IPS-NIHi7 (cell line): ENCODE results near the gene NT5DC1.
A peak's percentile ranks its signal among the peaks of the same experiment; 100 is the strongest.

ENCODE experiments used
- DNase-seq: peaks from one replicate; pipeline ENCODE4 v3.0.0; 2012; ENCODE audit warnings: mixed read lengths; ENCODE audit errors: extremely low spot score

Gene NT5DC1

GRCh38 chr6:116100419-116101301 lies at the start of gene NT5DC1:
NT5DC1 (plus strand) TSS chr6:116100853; CDS start chr6:116100931, 78 bp downstream.
- peak; percentile 96 for DNase-seq

GRCh38 chr6:116051244-116051643 lies 49.4 kb upstream of the NT5DC1 start:
- no peak for DNase-seq

- DNase-seq = no peak
Measured at GRCh38 chr6:116055513-116055912, 45.1 kb upstream of the NT5DC1 start.

DNA sequence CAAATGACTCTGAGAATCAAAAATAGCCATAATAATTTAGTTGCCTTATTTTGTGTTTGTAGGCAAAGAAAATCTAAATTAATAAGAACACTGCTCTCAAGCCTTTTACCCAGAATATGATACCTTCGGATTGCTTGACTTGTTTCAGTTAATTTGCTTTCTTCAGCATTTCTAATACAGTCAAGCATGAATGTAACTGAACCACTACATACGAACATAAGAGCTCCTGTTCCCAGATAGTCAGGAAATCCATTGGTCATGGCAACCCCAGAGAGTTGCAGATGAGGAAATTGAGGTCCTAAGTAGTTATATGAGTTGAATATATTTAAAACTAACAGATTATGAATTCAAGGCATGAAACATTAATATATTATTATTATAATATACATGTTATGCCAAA lies 42.9 kb upstream of the NT5DC1 start:
- no peak for DNase-seq

GRCh38 chr6:116059713-116060571 lies 40.7 kb upstream of the NT5DC1 start:
- no peak for DNase-seq

DNA sequence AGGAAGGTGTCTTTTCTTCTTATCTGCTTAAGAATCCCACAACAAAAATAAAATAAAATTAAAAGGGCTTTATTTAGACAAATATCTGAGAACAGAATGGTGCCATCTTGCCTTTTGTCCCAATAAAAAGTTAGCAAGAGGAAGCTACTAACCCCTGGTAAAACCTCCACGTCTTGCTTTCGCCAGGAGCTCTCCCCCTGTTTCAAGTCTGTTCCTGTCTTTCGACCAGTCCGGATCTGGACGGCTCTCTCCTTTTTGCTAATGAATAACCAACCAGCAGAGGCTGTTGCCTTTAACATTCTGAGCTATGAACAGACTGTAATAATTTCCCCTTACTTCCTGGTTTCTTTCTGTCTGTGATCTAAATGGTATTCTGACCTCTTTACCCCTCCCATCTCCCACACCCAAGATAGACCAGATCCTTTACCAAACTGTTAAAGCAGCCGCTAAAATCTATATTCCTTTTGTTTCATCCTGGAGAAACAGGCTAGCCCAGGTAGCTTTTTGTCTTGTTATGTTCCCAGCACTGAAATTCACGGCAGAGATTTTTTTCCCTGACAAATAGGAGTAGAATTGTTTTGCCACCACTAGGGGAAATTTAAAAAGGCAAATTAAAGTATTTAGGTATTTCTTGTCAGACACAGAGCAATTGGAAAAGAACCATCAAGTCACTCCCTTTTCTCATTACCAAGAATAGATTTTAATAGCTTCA lies 39.9 kb upstream of the NT5DC1 start, which contains the start of gene FRK:
Gene FRK, minus strand, starts transcription at position 320 of the 712 bp plus-strand sequence. CDS start 580 bp downstream, outside the sequence.
- DNase-seq = no peak

DNA sequence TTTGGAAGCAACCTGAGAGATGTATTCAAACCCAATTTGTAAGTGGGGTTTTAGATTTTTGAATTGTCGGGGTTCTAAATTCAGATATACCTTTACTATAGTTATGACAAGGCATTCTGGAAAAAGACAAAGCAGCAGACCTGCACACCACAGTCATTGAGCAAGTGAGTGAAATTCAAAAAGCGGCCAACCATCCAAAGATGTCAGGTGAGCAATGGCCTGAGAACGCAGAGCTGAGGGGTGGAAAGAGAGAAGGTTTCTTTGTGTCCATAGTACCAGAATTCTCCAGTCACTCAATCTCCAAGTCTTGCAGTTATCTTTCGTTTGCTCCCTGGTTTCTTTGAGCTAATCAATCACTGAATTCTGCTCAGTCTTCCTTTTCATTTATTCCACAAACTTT lies 38.2 kb upstream of the NT5DC1 start:
- DNase-seq = no peak

- DNase-seq = no peak
Measured at GRCh38 chr6:116064666-116065065, 36.0 kb upstream of the NT5DC1 start.

- no peak for DNase-seq
Measured at GRCh38 chr6:116066789-116067188, 33.9 kb upstream of the NT5DC1 start.

DNA sequence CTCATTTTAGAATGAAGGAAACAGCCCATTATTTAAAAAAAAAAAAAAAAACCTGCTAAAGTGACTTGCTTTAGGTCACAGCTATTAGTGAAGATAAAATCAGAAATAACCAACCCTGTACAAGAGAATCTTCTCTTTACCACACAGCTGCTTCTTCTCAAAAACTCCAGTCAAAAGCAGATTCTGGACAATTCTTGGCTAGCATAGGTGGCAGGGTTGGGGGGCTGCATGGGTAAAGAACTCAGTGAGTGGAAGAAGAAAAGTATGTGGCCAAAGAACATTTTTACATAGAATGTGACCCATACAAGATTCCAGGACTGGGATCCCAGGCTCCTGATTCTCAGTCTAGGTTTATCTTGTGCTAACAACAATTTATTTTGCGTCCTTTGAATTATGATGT lies 30.6 kb upstream of the NT5DC1 start:
- DNase-seq = no peak

DNA sequence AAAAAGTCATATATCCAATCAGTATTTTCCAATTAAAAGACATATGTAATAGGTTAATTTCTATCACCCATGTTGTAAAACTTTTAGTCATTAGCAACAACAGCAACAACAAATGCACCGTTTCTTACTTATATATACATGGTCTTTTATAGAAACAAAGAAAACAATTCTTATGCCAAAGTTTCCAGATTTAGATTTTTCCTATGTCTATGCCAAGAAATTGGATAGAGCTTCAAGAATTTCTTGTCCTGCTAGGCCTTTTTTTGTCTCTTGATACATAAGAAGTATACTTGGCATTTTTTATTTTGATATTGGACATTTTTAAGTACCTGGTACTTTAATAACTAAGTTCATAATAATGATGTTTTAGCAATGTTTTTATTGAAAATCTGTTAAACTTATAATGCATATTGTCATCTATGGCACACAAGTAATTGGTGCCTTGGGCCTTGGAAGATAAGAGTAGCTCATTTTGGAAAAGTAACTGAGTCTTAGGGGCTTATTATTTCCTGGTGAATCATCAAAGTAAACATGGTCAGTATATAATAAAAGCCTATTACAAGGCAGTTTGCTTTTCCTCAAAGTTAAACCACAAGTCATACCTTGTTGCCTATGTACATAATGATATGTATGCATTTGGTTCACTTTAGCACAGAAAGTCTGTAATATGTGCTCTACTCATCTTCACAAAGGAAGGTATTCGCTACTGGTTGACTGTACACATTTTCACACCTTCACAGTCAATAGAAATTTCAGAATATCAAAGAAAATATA lies 29.9 kb upstream of the NT5DC1 start:
- no peak for DNase-seq

GRCh38 chr6:116072368-116072767 lies 28.3 kb upstream of the NT5DC1 start:
- no peak for DNase-seq

DNA sequence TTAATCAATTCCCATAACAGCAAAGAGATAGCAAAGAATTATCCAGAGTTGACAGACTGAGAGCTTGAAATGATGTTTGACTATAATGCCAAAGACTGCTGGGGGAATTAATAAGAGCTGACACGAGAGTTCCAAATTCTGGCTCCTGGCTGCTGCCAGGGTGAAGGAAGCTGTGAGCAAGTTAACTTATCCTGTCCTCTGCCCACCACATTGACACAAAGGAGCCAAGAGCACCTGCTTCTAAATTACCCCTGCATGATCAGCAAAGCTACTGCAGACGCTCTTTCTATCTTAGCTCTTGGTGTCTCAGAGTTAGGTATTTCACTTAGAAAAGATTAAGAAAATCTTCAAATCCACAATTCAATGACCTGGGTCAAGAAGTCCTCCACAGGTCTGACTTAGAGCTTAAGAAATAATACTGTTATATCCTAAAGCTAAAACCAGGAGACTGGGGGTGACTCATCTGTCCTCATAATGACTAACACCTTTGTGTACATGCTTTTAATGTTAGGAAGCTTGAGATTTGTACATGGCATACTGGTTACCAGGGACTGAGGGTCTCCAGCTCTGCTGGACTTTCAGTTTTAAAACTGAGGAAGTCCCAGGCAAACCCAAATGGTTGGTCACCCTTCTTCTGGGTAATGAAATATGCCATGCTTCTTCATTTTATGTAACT lies 26.8 kb upstream of the NT5DC1 start:
- no peak for DNase-seq

DNA sequence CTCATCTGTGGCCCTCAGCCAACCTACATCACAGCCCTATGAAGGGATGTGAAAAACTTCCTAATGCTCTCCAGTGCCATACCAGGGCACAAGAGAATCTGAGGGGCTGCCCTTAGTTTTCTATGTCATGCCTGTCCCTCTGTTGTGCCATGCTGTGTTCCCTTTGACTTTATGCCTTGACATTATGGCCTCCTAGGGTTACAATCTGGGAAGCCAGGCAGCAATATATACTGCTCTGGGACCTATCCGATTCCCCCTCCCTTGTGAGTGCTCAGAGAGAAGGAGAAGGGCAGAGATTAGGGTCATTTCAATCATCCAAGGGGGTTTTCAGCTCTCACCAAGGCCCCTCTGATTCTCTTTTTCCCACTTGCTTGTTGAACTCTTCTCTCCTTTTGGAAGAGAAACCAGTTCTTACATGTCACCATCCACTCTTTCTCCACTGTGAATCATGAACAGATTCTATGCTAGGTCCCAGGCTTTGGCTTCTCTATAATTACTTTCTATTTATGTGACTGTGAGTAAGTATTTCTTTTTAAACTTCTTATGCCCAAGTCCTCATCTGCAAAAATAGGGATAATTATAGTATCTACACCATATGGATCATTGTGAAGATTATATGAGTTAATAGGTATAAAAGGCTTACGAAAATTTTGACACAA lies 25.8 kb upstream of the NT5DC1 start:
- DNase-seq = no peak

GRCh38 chr6:116078522-116078921 lies 22.1 kb upstream of the NT5DC1 start:
- DNase-seq = no peak

DNA sequence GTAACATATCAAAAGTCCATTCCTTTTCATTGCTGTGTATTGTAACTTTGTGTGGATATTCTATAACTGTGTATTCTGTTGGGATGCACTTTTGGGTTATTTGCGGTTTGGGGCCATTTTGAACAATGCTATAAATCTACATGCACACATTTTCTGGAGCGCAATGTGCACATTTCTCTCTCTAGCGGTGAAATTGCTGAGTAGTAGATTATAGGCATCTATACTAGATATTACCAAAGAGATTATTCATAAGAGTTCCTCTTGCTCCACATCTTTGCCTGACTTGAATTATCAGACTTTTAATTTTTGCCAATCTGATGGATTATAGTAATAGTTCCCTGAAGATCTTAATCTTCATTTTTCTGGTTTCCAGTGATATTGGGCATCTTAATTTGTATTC lies 21.7 kb upstream of the NT5DC1 start:
- DNase-seq = no peak

- DNase-seq = no peak
Measured at GRCh38 chr6:116083052-116083451, 17.6 kb upstream of the NT5DC1 start.

- DNase-seq = no peak
Measured at GRCh38 chr6:116084284-116084683, 16.4 kb upstream of the NT5DC1 start.

GRCh38 chr6:116087437-116088027 lies 13.1 kb upstream of the NT5DC1 start:
- no peak for DNase-seq

DNA sequence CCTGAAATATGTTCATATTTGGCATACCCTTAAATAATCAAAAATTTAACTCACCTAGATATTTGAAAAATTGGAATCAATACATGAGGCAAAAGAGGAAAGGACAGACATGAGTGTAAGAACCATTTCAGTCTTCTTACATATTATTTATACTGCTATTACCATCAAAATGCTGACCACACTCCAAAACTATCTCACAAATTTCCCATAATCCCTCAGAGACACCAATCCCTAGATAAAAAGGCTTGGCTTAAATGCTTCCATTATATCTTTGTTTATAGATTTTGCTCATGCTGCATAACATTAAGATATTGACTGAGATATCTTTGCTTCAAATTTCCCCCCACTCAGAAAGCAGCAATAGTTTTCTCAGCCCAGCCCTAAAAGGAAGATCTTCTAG lies 11.7 kb upstream of the NT5DC1 start:
- DNase-seq = no peak
